Activated naive CD4-positive, alpha-beta T cell treated with anti-CD3 and anti-CD28 coated beads, Interleukin-2, amount 10 ng/mL, durations not matched to agents 5 hours and 36 hours (primary cell): ENCODE measurements around the gene FAM90A1. TPM values are rescaled to one million over a fixed set of nuclear protein-coding genes. Genes with fewer than 3 reads are reported as not detected.

ENCODE experiments used
- total RNA-seq, 2 experiments: library from RNA; stranded (reverse); gene quantifications; one replicate each; pipeline ENCODE4 v1.2.3, GENCODE V29; 2021

FAM90A1 gene, protein sequence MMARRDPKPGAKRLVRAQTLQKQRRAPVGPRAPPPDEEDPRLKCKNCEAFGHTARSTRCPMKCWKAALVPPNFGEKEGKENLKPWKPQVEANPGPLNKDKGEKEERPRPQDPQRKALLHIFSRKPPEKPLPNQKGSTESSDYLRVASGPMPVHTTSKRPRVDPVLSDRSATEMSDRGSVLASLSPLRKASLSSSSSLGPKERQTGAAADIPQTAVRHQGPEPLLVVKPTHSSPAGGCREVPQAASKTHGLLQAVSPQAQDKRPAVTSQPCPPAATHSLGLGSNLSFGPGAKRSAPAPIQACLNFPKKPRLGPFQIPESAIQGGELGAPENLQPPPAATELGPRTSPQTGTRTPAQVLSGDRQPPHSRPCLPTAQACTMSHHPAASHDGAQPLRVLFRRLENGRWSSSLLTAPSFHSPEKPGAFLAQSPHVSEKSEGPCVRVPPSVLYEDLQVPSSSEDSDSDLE
- total RNA-seq, result under 1 TPM; 0.08 to 0.19 TPM

DNA sequence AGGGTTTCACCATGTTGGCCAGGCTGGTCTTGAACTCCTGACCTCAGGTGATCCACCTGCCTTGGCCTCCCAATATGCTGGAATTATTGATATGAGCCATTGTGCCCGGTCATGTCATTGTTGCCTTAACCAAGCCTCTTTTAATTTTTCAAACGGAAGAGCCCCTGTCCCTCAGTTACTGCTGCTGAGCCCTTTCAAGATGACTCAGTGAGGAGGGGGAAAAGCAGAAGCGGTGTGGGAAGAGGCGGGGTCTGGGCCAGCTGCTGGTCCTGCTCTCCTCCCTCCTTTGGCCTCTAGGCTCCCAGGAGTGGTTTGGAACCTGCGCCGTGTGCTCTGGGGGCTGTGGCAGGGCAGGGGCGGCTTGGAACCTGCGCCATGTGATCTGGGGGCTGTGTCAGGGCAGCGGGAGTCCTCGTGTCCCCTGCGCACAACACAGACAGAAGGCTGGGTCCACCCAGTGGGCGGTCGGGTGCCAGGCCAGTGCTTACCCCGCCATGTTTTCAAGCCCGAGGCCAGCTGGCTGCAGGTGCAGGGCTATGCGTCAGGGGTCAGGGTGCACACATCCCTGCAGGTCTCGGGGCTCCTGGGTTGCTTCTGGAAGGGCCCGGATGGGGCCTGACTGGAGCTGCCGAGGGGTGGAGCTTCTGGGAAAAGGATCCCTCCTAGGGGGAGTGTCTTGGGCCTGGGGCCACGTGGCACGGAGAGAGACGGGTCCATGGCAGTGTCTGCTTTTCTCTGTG lies at the start of gene FAM90A1:
FAM90A1 (minus strand) TSS at position 627 of the 740 bp plus-strand sequence. CDS start 2,786 bp downstream, outside the sequence.

Other genes starting within 250 kb of the FAM90A1 start
- gene FOXJ2, start 194.9 kb downstream of the FAM90A1 start, total RNA-seq, result 10 to 100 TPM; 18.5 to 18.6 TPM
- 1 to 10 TPM; 2.3 TPM for gene C3AR1, start 161.3 kb downstream of the FAM90A1 start, total RNA-seq
- gene NECAP1, start 145.3 kb downstream of the FAM90A1 start, total RNA-seq, result 10 to 100 TPM; 34.3 to 35.8 TPM
- gene CLEC4A, start 104.0 kb downstream of the FAM90A1 start, total RNA-seq, result 1 to 10 TPM in 1 of 2 experiments, under 1 TPM in 1; 0.55 to 1.3 TPM
- gene ZNF705A, start 70.6 kb downstream of the FAM90A1 start, total RNA-seq, result not detected
- gene CLEC6A, start 228.3 kb upstream of the FAM90A1 start, total RNA-seq, result under 1 TPM in 1 of 2 experiments, not detected in 1; 0.17 TPM